ENCODE results near the gene SDHD.

DNA sequence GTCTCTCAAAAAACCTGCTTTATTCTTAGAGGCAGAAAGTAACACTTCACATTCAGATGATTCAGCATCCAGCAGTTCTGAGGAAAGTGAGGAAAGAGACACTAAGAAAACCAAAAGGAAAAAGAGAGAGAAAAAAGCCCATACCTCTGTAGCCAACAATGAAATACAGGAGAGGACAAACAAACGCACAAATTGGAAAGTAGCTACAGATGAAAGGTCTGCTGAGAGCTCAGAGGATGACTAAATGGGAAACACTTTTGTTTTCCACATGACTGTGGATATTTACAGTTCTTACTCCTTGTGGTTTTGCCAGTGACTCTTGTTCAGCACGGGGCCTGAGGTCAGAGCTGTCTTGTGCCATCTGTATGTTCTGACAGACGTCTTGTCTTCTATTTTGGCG is 3.9 kb upstream of the SDHD start:
- TF ChIP-seq CTCF (conservative IDR thresholded peaks at IDR 0.05) = no peak
- no peak for TF ChIP-seq EZH2 (IDR thresholded peaks at IDR 0.05; ENCODE audit: low read depth)

Data from PC-9 (cell line).